ENCODE data around the gene KRT80. TPM values are rescaled to one million over a fixed set of nuclear protein-coding genes. Genes with fewer than 3 reads are reported as not detected.

The KRT80 gene
- total and polyA plus RNA-seq, 2 of the 13 experiments (the other 11 are each of a cell fraction or from before 2014, with no cell fraction given): 0.27 to 0.53 TPM

- Histone ChIP-seq H3K36me3 (replicated peaks in 1 of 2; ENCODE audit: control insufficient read depth in 1 of 2, insufficient read depth in 2 of 2, low read length in 2 of 2) (no peaks in the 10 kb centered on the region), H2AFZ (ENCODE audit: low read length) (no peak overlapping the region), H3K4me2 (ENCODE audit: low read depth, low read length) (no peak overlapping the region), H3K9me3 (ENCODE audit: low read length) (no peaks in the 10 kb centered on the region), H3K4me1 (ENCODE audit: insufficient read depth, low read length) (no peaks in the 10 kb centered on the region), H3K4me3 (replicated peaks in 1 of 3; ENCODE audit: insufficient read depth in 1 of 3, low read depth in 2 of 3, low read length in 3 of 3) (no peak overlapping the region), H3K9ac (ENCODE audit: insufficient read depth, low read depth, low read length) (no peak overlapping the region), H3K27me3 (ENCODE audit: control insufficient read depth in 1 of 2, insufficient read depth in 2 of 2, low read length in 2 of 2) (peaks cover 2 to 51% of the 10 kb centered on the region in 2 experiments; a peak in 4 of 5 replicates), H4K20me1 (ENCODE audit: insufficient read depth, low read length) (no peaks in the 10 kb centered on the region), H3K27ac (ENCODE audit: extremely low read length, insufficient read depth, low read length) (no peak overlapping the region), H3K79me2 (ENCODE audit: insufficient read depth, low read length) (no peaks in the 10 kb centered on the region)
- FAIRE-seq (no peak), ATAC-seq (no peak), DNase-seq (ENCODE audit: low spot score) (no peak)
- BruUV-seq (replicated peaks): no TSS peak
- no peak for TF ChIP-seq GLMP (CRISPR knock-in tag; IDR thresholded peaks at IDR 0.05; ENCODE audit: borderline replicate concordance)
- no peak for TF ChIP-seq GPN1 (CRISPR knock-in tag; IDR thresholded peaks at IDR 0.05; ENCODE audit: borderline replicate concordance)
- no peak for TF ChIP-seq POLR2AphosphoS5 (IDR thresholded peaks at IDR 0.05; ENCODE audit: low read depth, low read length)
- TF ChIP-seq SMC3 (IDR thresholded peaks at IDR 0.05; ENCODE audit: low read length): no peak
- no peak for TF ChIP-seq TERF1 (CRISPR knock-in tag; IDR thresholded peaks at IDR 0.05)
- TF ChIP-seq ZNF614 (CRISPR knock-in tag; IDR thresholded peaks at IDR 0.05; ENCODE audit: borderline replicate concordance): no peak
- no peak for TF ChIP-seq MXD4 (CRISPR knock-in tag; IDR thresholded peaks at IDR 0.05)
- no peak for TF ChIP-seq ZSCAN30 (CRISPR knock-in tag; IDR thresholded peaks at IDR 0.05)
- no peak for TF ChIP-seq PRMT3 (CRISPR knock-in tag; IDR thresholded peaks at IDR 0.05; ENCODE audit: borderline replicate concordance, low read depth)
- no peak for TF ChIP-seq SP4 (CRISPR knock-in tag; IDR thresholded peaks at IDR 0.05)
- TF ChIP-seq ZNF660 (CRISPR knock-in tag; IDR thresholded peaks at IDR 0.05; ENCODE audit: borderline replicate concordance, low read depth): no peak
- no peak for TF ChIP-seq ZFP82 (CRISPR knock-in tag; IDR thresholded peaks at IDR 0.05; ENCODE audit: borderline replicate concordance)
- no peak for TF ChIP-seq KMT2A (CRISPR knock-in tag; IDR thresholded peaks at IDR 0.05)
- TF ChIP-seq E2F1 (CRISPR knock-in tag; IDR thresholded peaks at IDR 0.05): no peak
- in situ Hi-C loops (cut with HindIII; ENCODE audit: extremely low pct_ligation_motif_present, low pct_unique_long_range_greater_than_20kb): no loop called here
- POLR2A ChIA-PET: no interaction called here
- intact Hi-C loops (cut with micrococcal nuclease; ENCODE audit: unreplicated experiment): no loop called here
- 45% methylated on average over 23 of the region's 40 CpGs for WGBS (ENCODE audit: low lambda C conversion rate)
- CTCF ChIA-PET (ENCODE audit: low intra/inter-chr PET ratio, low total read pairs): no interaction called here
Measured at GRCh38 chr12:52233462-52234207, 41.8 kb upstream of the KRT80 start.
